HG03575 (cell line): ENCODE results near the gene SLC34A3.

ENCODE experiments used
- ATAC-seq: cut with Tn5 transposase; IDR thresholded peaks from one replicate; pipeline ENCODE4 v1.9.1; 2021; ENCODE audit not compliant: unreplicated experiment, insufficient number of reproducible peaks, low FRiP score; ENCODE audit errors: extremely low read depth

SLC34A3 gene

DNA sequence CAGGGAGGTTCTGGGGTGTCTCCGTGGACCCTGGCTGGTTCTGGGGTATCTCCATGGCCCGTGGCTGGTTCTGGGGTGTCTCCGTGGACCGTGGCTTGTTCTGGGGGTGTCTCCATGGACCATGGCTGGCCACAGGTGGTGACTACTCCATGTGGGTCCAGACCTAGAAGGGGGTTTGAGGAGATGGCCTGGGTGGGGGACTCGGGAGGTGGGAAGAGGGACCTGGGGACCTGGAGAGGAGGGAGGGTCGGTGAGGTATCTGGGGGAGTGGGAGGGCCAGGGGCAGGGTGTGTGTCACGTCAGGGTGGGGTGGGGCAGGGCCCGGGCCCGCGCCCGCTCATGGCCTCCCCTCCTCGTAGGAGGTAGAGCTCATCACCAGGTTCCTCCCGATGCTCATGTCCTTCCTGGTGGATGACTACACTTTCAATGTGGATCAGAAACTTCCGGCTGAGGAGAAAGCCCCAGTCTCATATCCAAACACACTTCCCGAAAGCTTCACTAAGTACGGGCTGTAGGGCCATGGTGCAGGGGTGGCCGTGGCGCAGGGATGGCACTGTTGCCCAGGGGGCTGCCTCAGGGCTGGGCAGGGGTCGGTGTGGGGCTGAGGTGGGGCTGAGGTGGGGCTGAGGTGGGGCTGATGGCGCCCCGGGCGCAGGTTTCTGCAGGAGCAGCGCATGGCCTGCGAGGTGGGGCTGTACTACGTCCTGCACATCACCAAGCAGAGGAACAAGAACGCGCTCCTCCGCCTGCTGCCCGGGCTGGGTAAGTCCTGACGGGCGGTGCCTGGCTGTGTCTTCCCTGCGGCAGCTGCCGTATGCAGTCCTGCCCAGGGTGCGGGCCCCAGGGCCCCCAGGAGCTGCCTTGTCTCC, 36.1 kb downstream of the SLC34A3 start:
- ATAC-seq, result no peak

DNA sequence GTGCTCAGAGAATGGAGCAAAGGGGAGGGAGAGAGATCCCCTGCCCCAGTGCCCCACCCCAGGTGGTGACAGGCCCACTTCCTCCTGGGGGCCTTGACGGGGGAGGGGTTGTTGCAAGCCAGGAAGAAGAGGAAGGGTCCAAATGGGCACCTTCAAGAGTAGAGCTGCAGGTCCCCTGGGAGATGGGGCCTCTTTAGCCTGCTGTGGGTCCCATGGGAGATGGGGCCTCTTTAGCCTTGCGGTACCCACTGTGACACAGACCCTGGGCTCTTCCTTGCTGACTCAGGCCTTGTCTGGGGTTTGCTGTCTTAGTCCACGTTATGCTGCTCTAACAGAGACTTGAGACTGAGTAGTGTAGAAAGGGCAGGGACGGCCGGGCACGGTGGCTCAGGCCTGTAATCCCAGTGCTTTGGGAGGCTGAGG, 37.2 kb downstream of the SLC34A3 start:
- no peak for ATAC-seq

DNA sequence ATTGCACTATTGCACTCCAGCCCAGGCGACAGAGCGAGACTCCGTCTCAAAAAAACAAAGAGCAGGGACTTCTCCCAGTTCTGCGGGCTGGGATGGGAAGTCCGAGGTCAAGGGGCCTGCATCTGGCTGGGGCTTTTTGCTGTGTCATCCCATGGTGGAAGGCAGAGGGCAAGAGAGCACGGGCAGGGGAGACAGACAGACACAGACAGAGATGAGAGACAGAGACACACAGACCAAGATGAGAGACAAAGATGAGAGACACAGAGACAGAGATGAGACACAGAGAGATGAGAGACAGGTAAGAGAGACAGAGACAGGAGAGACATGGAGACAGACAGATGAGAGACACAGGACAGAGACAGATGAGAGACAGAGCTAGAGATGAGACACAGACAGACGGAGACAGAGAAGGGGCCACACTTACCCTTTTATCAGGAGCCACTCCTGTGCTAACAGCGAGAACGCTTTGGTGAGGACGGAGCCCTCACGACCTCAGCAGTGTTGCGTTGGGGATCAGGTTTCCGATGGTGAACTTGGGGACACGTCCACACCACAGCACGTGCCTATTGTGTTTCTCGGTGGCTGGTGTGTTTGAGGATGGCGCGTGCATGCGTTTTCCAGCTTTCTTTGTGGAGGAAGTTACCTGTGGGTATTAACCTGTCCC, 38.0 kb downstream of the SLC34A3 start:
- no peak for ATAC-seq

DNA sequence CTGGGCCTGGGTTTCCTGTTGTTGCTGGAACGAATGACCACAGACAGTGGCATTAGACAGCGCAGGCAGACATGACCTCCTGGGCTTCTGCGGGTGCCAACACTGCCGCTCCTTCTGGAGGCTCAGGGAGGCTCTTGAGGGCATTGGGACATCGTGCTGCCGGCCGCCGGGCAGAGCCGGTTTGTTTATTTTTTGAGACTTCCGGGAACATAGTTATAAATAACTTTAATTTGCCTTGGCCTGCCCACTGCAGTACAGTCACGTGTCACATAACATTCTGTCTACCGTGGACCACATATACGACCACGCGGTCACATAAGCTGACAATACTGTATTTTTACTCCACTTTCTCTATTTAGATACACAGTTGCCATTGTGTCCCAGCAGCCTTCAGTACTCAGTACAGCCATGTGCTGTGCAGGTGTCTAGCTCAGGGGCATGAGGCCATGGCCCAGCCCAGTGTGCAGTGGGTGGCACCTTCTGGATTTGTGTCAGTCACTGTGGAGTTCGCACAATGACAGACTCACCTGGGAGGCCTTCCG, 38.6 kb downstream of the SLC34A3 start:
- ATAC-seq, result no peak

DNA sequence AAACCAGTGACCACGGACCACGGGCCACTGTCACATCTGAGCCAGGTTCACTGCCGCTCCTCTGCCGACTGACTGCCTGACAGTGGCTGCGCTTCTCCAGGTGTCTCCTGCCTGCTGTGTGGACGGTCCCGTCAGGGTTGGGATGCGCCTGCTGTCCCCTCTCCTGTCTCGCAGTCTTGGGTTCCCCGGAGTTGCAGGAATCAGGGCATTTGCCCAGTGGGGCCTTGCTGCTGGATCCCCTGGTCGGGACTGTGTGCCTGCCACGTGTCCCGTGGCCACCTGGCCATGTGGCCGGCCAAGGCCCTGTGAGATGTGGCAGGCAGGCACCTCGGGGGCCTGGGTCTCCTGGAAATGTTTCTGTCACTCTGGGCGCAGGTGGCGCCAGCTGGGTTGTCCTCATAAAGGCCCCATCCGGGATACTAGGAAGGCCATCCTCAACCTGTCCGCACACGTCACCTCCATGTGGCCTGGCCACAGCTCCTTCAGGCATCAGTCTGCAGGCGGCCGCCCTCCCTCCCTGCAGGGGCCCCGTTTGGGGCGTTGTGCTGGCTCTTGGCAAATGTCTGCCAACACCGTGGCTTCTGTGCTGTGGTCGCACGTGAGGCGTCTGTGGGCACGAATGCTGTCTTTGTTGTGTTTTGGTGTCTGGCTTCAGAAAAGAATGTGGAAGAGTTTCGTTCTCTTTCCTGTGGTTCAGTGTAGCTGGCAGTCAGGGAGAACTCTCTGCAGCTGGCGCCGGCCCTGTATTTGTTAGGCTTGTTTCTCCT, 40.4 kb downstream of the SLC34A3 start:
- ATAC-seq, result no peak

DNA sequence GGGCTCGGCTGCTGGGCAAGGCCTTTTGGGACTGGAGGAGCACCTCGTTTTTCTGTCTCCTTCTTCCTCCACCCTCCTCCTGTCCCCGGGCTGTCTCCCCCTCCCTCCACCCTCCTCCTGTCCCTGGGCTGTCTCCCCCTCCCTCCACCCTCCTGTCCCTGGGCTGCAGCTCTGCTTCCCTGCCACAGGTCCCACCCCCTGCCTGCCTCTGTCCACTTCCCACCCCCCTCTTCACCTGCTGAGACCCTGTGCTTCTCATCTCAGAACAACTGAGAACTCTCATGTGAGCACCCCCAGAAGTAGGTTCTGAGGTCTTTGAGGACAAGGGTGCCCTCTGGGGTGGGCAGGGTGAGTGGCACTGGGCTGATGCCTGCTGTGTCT, 41.0 kb downstream of the SLC34A3 start:
- no peak for ATAC-seq

DNA sequence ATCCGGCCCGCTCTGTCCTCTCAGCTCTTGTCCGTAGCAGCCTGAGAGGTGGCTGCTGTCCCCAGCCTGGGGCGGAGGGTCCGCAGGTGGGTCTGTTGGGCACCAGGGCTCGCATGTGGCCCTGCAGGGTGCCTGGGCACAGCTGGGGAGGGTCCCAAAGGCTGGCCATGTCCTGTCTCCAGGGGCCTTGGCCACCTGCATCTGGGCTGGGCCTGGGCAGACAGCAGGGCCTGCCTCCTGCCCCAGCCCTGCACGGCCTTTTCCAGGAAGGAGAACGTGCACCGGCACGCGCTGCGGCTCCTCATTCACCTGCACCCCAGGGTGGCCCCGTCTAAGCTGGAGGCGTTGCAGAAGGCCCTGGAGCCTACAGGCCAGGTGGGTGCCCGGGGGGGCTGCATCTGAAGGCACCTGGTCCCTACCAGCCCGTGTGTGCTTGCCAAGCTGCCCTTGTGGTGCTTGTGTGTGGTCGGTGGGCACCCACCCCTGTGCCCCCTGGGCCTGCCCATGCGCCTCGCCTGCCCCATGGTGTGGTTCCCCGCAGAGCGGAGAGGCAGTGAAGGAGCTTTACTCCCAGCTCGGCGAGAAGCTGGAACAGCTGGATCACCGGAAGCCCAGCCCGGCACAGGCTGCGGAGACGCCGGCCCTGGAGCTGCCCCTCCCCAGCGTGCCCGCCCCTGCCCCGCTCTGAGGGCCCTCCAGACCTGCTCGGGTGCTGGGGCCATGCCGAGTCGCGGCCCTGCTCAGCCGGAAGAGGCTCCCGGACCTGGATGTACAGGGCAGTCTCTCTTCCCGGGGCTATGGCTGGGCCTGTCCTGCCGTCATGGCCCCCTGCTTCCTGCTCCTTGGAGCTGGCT, 41.8 kb downstream of the SLC34A3 start:
- no peak for ATAC-seq

DNA sequence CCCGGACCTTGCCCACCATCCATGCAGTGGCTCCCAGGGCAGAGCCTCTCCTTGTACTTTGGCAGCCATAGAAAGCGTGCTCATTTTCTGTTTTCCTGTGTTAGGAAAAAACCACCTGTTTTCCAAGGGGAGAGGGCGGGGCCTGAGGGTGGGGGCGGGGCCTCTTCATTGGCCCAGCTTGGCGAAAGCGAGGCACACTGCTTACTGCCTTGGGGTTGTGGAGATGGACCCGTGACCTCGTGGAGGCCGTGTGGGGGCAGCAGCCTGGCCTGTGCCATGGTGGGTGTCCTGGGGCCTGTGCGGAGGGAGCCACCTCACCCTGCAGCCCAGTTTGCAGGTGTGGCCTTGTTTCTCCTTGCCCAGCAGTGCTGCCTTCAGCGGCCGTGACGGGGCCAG, 42.4 kb downstream of the SLC34A3 start:
- ATAC-seq, result no peak

DNA sequence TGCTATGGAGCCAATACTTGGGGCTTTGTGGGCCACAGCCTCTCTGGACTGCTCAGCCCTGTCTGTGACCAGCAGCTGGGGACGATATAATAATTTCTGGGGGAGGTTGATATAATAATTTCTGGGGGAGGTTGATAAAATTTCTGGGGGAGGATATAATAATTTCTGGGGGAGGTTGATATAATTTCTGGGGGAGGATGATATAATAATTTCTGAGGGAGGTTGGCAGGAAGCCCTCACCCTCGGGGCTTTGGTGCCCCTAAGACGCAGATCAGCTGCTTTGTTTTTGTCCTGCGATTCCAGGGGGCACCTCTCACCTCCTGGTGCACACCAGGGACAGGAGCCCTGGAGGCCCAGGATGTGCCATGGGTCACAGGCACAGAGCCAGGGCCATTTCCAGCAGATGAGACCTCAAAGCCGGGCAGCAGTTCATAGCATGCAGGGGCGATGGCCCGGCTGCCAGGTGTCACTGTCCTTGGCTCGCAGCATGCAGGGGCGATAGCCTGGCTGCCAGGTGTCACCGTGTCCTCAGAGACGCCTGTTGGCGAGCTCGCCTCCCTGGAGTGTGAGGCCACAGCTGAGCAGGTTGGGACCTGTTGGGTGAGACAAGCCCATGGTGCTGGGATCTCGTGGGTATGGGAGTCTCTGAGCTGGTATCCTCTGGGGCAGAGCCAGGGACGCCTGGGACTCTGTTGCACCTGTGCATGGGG, 43.1 kb downstream of the SLC34A3 start:
- ATAC-seq, result no peak

DNA sequence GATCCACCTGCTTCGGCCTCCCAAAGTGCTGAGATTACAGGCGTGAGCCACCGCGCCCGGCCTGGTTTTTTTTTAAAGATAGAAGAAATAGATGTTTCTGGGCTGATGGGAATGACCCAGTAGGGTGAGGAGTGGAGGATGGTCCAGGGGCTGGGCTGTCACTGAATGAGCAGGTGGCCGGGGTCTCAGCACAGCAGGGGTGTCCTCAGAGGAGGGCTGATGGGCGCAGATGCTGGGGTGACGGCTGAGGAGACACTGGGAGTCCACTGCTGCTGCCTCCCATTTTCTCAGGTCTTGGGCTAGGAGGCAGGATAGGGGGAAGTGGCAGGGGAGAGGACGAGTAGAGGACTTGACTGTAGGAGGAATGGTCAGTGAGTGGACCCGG, 44.5 kb downstream of the SLC34A3 start:
- no peak for ATAC-seq

DNA sequence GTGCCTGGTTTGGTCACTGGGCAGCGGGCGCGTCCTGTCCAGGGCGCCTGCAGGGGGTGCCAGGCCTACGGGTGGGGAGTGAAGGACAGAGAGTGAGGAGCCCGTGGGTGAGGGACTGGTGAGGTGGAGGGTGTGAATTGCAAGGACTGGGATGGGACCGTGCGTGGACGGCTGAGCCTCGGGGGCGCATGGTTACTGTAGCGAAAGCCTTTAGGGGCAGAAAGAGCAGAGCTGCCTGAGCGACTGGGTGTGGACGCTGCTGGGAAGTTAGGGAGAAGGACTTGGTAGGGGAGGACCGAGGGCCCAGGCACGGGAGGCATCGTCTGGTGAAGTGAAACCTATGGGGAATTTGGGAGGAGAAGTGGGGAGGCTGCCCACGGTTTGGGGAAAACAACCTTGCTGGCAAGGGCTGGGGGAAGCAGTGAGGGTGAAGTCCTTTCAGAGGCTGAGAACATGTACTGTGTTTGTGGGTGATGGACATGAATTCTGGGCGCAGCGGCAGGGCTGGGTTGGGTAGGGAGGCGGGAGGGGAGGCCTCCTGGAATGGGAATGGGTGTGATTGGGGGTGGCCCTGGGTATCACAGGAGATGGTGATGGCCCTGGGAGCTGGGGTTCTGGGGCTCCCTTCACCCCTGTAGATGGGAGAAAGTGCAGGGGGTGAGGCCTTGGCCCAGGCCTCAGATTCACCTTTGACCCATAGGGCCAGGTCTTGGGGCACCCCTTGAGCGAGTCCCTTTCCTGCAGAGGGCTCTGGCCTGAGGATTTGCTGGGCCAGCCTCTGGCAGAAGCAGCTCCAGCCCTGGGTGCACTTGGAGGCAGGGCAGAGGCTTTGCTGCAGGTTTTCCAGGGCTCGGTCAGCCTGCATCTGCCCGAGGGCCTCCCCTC, 45.1 kb downstream of the SLC34A3 start:
- ATAC-seq, result no peak

DNA sequence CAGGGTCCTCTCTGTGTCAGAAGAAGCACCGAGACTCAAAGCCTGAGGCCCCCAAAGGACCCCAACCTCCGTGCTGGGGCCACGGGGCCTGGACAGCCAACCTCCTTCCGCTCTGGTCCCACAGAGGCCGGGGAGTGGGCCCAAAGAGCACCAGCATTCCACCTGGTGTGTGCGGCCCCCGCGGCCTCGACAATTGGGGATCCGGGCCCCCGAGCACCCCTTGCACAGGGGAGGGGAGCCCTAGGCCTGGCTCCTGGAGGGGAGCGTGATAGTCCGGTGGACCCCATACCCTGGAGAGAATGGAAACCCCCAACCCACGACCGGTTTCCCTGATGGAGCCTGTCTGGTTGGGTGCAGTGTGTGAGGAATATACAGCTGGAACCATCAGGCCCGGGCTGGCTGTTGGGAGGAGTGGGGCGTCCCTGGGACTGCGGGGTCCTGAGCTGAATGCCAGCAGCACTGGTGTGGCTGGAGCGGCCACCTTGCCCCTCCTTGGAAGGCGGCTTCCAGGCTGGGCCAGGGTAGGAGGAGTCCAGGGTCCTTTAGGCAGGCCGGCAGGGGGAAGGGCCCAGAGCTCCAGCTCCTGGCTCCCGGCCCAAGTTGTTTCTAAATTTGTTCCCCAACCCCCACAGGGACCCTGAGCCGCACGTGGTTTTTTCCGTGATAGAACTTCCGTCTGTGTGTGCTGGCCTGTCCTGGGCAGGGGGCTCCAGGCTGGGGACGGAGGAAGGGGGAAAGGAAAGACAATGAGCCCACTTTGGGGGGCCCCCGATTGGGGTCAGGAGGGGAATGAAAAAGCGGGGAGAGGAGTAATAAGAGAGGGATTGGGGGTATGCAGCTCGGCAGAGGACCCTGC, 46.0 kb downstream of the SLC34A3 start:
- ATAC-seq, result no peak

DNA sequence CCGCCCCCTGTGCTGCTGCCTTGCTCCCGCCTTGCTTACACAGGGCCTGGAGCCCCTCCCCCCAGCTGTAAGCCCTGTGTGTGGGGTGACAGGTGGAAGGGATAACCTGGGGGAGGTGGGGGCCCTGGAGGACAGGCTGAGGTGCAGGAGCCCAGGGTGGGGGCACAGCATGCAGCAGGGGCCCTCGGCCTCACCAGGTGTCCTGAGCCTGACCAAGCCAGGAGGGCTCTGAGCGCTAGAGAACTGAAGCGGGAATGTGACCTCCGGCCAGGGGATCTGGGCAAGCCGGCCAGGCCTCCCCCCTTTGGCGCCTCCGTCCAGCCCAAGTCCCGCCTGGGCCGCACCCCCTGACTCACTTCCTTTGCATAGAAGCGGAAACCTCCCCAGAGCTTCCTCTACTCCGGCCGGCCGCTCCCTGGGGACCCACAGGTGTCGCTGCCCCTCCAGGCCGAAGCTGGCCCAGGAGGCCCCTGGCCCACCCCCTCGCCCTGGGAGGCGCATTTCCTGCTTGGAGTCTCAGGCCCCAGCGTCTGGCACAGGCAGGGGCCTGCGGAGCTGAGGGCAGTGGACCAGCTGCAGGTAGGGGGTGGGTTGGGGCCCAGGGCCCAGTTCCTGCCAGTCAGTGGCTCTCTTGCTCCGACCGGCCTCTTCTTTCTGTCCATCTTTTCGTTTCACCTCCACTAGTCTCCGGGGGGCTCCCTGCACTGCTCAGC, 46.8 kb downstream of the SLC34A3 start, which contains the start of gene TOR4A:
TSS of gene TOR4A (plus strand) at position 398 of the 713 bp plus-strand sequence. CDS start 964 bp downstream, outside the sequence.
- ATAC-seq, result no peak

DNA sequence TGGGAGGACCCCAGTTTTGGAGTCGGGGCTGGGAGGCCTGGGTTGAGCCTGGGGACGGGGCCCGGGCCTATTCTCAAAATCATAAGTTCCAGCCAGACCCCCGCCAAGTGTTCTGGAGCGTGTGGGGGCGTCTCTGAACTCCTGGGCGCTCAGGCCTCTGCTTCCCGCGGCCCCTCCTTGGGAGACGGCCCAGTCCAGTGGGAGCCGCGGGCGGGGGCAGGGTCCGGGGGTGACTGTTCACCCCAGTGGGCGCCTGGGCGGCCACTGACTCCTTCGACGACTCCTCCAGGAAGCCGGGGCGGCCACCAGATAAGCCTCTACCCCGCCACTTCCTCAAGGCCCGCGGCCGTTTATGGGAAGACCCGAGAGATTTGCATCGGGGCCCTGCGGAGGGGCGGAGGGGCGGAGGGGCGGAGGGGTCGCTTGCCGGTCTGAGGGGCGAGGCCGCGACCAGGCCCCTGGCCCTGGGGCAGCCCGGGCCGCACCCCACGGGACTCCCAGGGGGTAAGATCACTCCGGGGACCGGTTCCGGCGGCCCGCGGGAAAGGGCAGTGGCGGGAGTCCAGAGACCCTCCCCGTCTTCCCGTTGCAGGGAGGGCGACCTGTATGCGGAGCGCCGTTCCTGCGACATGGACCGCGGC, 47.5 kb downstream of the SLC34A3 start:
- ATAC-seq, result no peak
